Measurements from ENCODE around the gene CRB1. TPM values are rescaled to one million over a fixed set of nuclear protein-coding genes. Genes with fewer than 3 reads are reported as not detected.
A peak's percentile ranks its signal among the peaks of the same experiment; 100 is the strongest.

Gene CRB1
- polyA plus RNA-seq, 1 donor from 2014 or later = 2.3 TPM

DNA sequence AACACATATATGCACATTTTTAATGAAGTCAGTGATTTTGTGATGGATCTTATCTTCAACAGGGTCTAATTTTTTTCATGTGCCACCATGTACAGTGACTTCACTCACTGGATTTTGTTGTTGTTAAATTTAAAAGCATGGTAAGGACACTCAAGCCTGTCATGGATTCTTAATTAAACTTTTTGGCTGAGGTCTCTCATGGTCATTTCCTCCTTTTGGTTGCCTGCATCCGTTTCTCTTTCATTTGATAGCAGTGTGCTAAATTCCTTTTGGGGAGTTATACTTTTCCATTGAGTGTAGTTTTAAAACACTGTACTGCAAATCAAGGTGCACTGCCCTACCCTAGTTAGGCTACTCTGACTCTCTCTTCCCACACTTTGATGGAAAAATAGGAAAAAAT, 13.2 kb upstream of the CRB1 start:
- no peaks in the 10 kb centered on the region for H3K9me2 ChIP-seq (ENCODE audit: insufficient read depth, low read length)
- H3K4me2 ChIP-seq (ENCODE audit: low read length) = no peak overlapping the region
- no peaks in the 10 kb centered on the region for H3K36me3 ChIP-seq (ENCODE audit: insufficient read depth, low read length)
- H3K9ac ChIP-seq (ENCODE audit: low read length) = no peak overlapping the region
- H3K79me2 ChIP-seq (replicated peaks; ENCODE audit: insufficient read depth, low read length) = no peaks in the 10 kb centered on the region
- H4K20me1 ChIP-seq (ENCODE audit: insufficient read depth) = no peaks in the 10 kb centered on the region
- TF ChIP-seq EP300 (conservative IDR thresholded peaks at IDR 0.05; ENCODE audit: poor library complexity, severe bottlenecking) (no peak), REST (IDR thresholded peaks at IDR 0.05; ENCODE audit: borderline replicate concordance) (no peak), TAF1 (IDR thresholded peaks at IDR 0.05; ENCODE audit: low read depth) (no peak), POLR2AphosphoS5 (IDR thresholded peaks at IDR 0.05) (no peak), SMC3 (conservative IDR thresholded peaks at IDR 0.05; ENCODE audit: poor library complexity) (no peak), MXI1 (conservative IDR thresholded peaks at IDR 0.05; ENCODE audit: poor library complexity, severe bottlenecking) (no peak), EZH2 (IDR thresholded peaks at IDR 0.05; ENCODE audit: borderline replicate concordance, insufficient read depth, low read length, poor library complexity, severe bottlenecking) (no peak), RAD21 (conservative IDR thresholded peaks at IDR 0.05) (no peak)
- TF ChIP-seq, protein P1, sequence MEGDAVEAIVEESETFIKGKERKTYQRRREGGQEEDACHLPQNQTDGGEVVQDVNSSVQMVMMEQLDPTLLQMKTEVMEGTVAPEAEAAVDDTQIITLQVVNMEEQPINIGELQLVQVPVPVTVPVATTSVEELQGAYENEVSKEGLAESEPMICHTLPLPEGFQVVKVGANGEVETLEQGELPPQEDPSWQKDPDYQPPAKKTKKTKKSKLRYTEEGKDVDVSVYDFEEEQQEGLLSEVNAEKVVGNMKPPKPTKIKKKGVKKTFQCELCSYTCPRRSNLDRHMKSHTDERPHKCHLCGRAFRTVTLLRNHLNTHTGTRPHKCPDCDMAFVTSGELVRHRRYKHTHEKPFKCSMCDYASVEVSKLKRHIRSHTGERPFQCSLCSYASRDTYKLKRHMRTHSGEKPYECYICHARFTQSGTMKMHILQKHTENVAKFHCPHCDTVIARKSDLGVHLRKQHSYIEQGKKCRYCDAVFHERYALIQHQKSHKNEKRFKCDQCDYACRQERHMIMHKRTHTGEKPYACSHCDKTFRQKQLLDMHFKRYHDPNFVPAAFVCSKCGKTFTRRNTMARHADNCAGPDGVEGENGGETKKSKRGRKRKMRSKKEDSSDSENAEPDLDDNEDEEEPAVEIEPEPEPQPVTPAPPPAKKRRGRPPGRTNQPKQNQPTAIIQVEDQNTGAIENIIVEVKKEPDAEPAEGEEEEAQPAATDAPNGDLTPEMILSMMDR (IDR thresholded peaks at IDR 0.05; ENCODE audit: poor library complexity, severe bottlenecking) = no peak
- H3K4me3 ChIP-seq (ENCODE audit: low read length) = no peak overlapping the region
- no peak overlapping the region for H2AFZ ChIP-seq (ENCODE audit: low read depth, low read length)
- H3K27ac ChIP-seq (ENCODE audit: low read length) = peak overlapping the region; percentile 14
- H3K27me3 ChIP-seq (ENCODE audit: insufficient read depth, low read depth, low read length) = no peaks in the 10 kb centered on the region
- no peaks in the 10 kb centered on the region for H3K9me3 ChIP-seq (ENCODE audit: low read length)
- no peaks in the 10 kb centered on the region for H3F3A ChIP-seq (ENCODE audit: insufficient read depth, low read length, poor library complexity, severe bottlenecking)

DNA sequence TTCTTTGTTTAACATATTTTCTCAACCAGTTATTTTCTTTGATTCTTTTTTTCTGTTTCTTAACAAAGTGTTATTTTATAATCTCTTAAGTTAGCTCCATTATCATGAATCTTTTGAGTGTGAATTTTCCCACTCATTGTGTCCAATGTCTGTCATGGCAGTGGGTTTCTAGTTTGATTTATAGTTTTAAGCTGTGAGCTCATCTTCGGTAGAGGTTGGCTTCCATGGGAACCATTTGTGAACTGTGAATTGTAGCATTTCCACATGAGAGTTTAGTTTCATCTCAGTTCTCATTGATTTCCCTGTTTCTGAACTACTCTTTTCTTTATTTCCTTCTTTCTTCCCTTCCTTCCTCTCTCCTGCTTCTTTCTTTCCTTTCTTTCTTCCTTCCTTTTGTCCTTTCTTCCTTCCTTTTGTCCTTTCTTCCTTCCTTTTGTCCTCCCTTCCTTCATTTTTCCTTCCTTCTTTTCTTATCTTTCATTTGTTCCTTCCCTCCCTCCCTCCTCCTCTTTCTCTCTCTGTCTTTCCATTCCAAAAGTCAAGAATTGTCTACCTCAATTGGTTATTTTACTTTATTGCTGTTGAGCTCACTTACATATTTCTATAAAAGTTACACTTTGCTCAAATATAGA, 3.0 kb upstream of the CRB1 start:
- H3K27ac ChIP-seq (ENCODE audit: low read length) = no peak overlapping the region
- no peaks in the 10 kb centered on the region for H3F3A ChIP-seq (ENCODE audit: insufficient read depth, low read length, poor library complexity, severe bottlenecking)
- H3K4me2 ChIP-seq (ENCODE audit: low read length) = no peak overlapping the region
- no peak overlapping the region for H3K9ac ChIP-seq (ENCODE audit: low read length)
- no peaks in the 10 kb centered on the region for H3K36me3 ChIP-seq (ENCODE audit: insufficient read depth, low read length)
- H3K79me2 ChIP-seq (replicated peaks; ENCODE audit: insufficient read depth, low read length) = no peaks in the 10 kb centered on the region
- no peak for TF ChIP-seq MXI1 (conservative IDR thresholded peaks at IDR 0.05; ENCODE audit: poor library complexity, severe bottlenecking)
- no peak for TF ChIP-seq RAD21 (conservative IDR thresholded peaks at IDR 0.05)
- no peak for TF ChIP-seq SMC3 (conservative IDR thresholded peaks at IDR 0.05; ENCODE audit: poor library complexity)
- no peak for TF ChIP-seq REST (IDR thresholded peaks at IDR 0.05; ENCODE audit: borderline replicate concordance)
- no peak for TF ChIP-seq EP300 (conservative IDR thresholded peaks at IDR 0.05; ENCODE audit: poor library complexity, severe bottlenecking)
- no peak for TF ChIP-seq EZH2 (IDR thresholded peaks at IDR 0.05; ENCODE audit: borderline replicate concordance, insufficient read depth, low read length, poor library complexity, severe bottlenecking)
- TF ChIP-seq, protein P1 (IDR thresholded peaks at IDR 0.05; ENCODE audit: poor library complexity, severe bottlenecking) = no peak
- TF ChIP-seq POLR2AphosphoS5 (IDR thresholded peaks at IDR 0.05) = no peak
- no peak for TF ChIP-seq TAF1 (IDR thresholded peaks at IDR 0.05; ENCODE audit: low read depth)
- no peaks in the 10 kb centered on the region for H3K27me3 ChIP-seq (ENCODE audit: insufficient read depth, low read depth, low read length)
- no peak overlapping the region for H2AFZ ChIP-seq (ENCODE audit: low read depth, low read length)
- H3K9me2 ChIP-seq (ENCODE audit: insufficient read depth, low read length) = no peaks in the 10 kb centered on the region
- H3K4me3 ChIP-seq (ENCODE audit: low read length) = no peak overlapping the region
- no peaks in the 10 kb centered on the region for H3K9me3 ChIP-seq (ENCODE audit: low read length)
- no peaks in the 10 kb centered on the region for H4K20me1 ChIP-seq (ENCODE audit: insufficient read depth)

All from neural cell (in vitro differentiated cells).